Measurements from ENCODE around the gene OR2H2. TPM values are rescaled to one million over a fixed set of nuclear protein-coding genes. Genes with fewer than 3 reads are reported as not detected.

OR2H2 gene
- total and polyA plus RNA-seq, 5 donors from 2014 or later: not detected

DNA sequence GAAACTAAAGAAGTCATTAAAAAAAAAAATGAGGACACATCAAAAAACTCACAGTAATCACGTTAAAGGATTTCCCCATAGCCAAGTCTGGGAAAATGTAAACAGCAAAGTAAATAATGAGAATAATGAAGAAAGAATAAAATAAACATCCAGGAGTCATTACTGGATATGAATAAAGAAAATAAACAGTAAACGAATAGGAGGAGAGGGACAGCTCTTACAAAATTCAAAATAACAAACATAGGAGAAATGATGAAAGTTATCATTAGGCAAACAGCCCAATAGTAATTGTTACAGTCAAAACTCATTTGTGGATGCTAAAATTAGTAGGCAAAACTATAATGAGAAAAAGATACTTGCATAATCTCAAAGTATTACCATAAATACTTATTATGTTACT lies 17.4 kb upstream of the OR2H2 start:
- H3K4me1 Mint-ChIP-seq: peaks cover 0 to 7% (median 1%) of the 10 kb centered on the region in 4 donors
- Histone ChIP-seq H3K9me3 (ENCODE audit: control insufficient read depth in 2 of 2, low read length in 2 of 2) (no peaks in the 10 kb centered on the region), H3K36me3 (ENCODE audit: control insufficient read depth, insufficient read depth, low read length) (no peaks in the 10 kb centered on the region), H3K27me3 (ENCODE audit: control insufficient read depth, insufficient read depth, low read length) (peaks cover 16% of the 10 kb centered on the region), H3K4me1 (ENCODE audit: control insufficient read depth, insufficient read depth, low read length, poor library complexity, severe bottlenecking) (no peaks in the 10 kb centered on the region), H3K4me3 (ENCODE audit: low read depth, low read length) (no peak overlapping the region), H3K27ac (ENCODE audit: insufficient read depth, low read length, poor library complexity, severe bottlenecking) (no peak overlapping the region)
- H3K36me3 Mint-ChIP-seq: no peaks in the 10 kb centered on the region
- no peak overlapping the region for H3K4me3 Mint-ChIP-seq
- no peak overlapping the region for H3K27ac Mint-ChIP-seq
- H3K27me3 Mint-ChIP-seq: peaks cover 46% of the 10 kb centered on the region
- DNase-seq (no peak), ATAC-seq (ENCODE audit: low read depth in 2 of 2) (no peak)
- peaks cover 0 to 2% (median 0%) of the 10 kb centered on the region in 7 donors for H3K9me3 Mint-ChIP-seq

DNA sequence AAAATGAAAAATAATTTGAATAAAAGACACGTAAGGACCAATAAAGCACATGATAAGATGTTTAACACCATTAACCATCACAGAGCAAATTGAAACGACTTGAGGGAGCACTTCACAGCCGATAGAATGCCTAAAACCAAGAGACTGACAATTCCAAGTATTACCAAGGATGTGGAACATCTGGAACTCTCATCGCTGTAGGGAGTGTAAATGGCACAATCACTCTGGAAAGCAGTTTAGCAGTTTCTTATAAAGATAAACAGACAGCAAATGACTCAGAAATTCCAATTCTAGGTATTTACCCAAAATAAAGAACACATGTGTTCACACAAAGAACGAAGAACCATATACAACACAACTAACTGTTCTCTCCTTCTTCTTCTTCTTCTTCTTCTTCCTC lies 16.9 kb upstream of the OR2H2 start:
- Mint-ChIP-seq H3K36me3 (no peaks in the 10 kb centered on the region), H3K27ac (no peak overlapping the region), H3K4me1 (peaks cover 0 to 7% (median 1%) of the 10 kb centered on the region in 4 donors), H3K27me3 (peaks cover 45% of the 10 kb centered on the region), H3K4me3 (no peak overlapping the region), H3K9me3 (peaks cover 0 to 2% (median 0%) of the 10 kb centered on the region in 7 donors)
- Histone ChIP-seq H3K36me3 (ENCODE audit: control insufficient read depth, insufficient read depth, low read length) (no peaks in the 10 kb centered on the region), H3K27ac (ENCODE audit: insufficient read depth, low read length, poor library complexity, severe bottlenecking) (no peak overlapping the region), H3K4me3 (ENCODE audit: low read depth, low read length) (no peak overlapping the region), H3K9me3 (ENCODE audit: control insufficient read depth in 2 of 2, low read length in 2 of 2) (no peaks in the 10 kb centered on the region), H3K27me3 (ENCODE audit: control insufficient read depth, insufficient read depth, low read length) (peaks cover 16% of the 10 kb centered on the region), H3K4me1 (ENCODE audit: control insufficient read depth, insufficient read depth, low read length, poor library complexity, severe bottlenecking) (no peaks in the 10 kb centered on the region)
- no peak for DNase-seq
- ATAC-seq (ENCODE audit: low read depth in 2 of 2): no peak

DNA sequence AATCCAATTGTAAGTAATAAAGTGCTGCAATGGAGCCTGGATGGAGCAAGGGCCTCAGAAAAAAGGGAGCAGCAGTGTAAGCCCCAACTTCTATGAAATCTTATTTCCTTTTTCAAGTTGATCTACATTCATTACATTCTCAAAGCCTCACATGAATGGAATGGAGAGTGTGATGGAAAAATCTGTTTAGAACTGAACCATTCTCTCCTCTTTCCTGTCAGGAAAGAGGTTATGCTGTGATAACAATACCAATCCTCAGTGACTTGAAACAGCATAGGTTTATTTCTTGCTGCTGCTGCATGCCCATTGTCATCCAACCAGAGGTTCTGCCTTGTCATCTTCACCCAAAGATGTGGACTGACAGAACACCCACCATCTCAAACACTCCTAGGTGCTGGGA lies 8.9 kb upstream of the OR2H2 start:
- Mint-ChIP-seq H3K4me3 (no peak overlapping the region), H3K27ac (no peak overlapping the region), H3K36me3 (no peaks in the 10 kb centered on the region), H3K9me3 (peaks cover 0 to 3% (median 0%) of the 10 kb centered on the region in 7 donors), H3K27me3 (peaks cover 46% of the 10 kb centered on the region), H3K4me1 (no peaks in the 10 kb centered on the region)
- Histone ChIP-seq H3K27ac (ENCODE audit: insufficient read depth, low read length, poor library complexity, severe bottlenecking) (no peak overlapping the region), H3K27me3 (ENCODE audit: control insufficient read depth, insufficient read depth, low read length) (peaks cover 12% of the 10 kb centered on the region), H3K36me3 (ENCODE audit: control insufficient read depth, insufficient read depth, low read length) (no peaks in the 10 kb centered on the region), H3K4me1 (ENCODE audit: control insufficient read depth, insufficient read depth, low read length, poor library complexity, severe bottlenecking) (no peaks in the 10 kb centered on the region), H3K4me3 (ENCODE audit: low read depth, low read length) (no peak overlapping the region), H3K9me3 (ENCODE audit: control insufficient read depth in 2 of 2, low read length in 2 of 2) (no peaks in the 10 kb centered on the region)
- no peak for DNase-seq
- ATAC-seq (ENCODE audit: low read depth in 2 of 2): no peak

DNA sequence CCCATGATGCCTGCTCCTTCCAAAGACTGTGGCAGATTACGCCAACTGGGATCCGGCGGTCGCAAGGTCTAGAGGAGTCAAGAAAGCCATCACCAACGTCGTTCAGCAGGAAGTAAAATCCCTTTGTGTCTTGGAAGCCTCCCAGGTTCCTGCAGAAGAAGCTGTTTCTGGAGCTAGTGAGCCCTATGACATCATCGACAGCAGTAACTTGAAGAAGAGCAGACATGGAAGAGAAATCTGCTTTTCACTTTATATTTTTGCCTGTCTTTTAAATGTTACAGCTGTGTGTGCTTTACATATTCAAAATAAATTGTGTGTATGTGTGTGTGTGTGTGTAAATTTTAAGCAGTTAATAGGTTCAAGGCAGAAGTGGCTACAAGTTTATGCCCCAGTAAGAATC lies 7.4 kb upstream of the OR2H2 start:
- Histone ChIP-seq H3K36me3 (ENCODE audit: control insufficient read depth, insufficient read depth, low read length) (no peaks in the 10 kb centered on the region), H3K4me3 (ENCODE audit: low read depth, low read length) (no peak overlapping the region), H3K4me1 (ENCODE audit: control insufficient read depth, insufficient read depth, low read length, poor library complexity, severe bottlenecking) (no peaks in the 10 kb centered on the region), H3K27ac (ENCODE audit: insufficient read depth, low read length, poor library complexity, severe bottlenecking) (no peak overlapping the region), H3K27me3 (ENCODE audit: control insufficient read depth, insufficient read depth, low read length) (peaks cover 9% of the 10 kb centered on the region), H3K9me3 (ENCODE audit: control insufficient read depth in 2 of 2, low read length in 2 of 2) (no peaks in the 10 kb centered on the region)
- ATAC-seq (ENCODE audit: low read depth in 2 of 2) (no peak), DNase-seq (no peak)
- H3K9me3 Mint-ChIP-seq: peaks cover 0 to 3% (median 0%) of the 10 kb centered on the region in 7 donors
- no peaks in the 10 kb centered on the region for H3K4me1 Mint-ChIP-seq
- no peak overlapping the region for H3K27ac Mint-ChIP-seq
- H3K27me3 Mint-ChIP-seq: peaks cover 33% of the 10 kb centered on the region
- H3K4me3 Mint-ChIP-seq: no peak overlapping the region
- H3K36me3 Mint-ChIP-seq: no peaks in the 10 kb centered on the region

DNA sequence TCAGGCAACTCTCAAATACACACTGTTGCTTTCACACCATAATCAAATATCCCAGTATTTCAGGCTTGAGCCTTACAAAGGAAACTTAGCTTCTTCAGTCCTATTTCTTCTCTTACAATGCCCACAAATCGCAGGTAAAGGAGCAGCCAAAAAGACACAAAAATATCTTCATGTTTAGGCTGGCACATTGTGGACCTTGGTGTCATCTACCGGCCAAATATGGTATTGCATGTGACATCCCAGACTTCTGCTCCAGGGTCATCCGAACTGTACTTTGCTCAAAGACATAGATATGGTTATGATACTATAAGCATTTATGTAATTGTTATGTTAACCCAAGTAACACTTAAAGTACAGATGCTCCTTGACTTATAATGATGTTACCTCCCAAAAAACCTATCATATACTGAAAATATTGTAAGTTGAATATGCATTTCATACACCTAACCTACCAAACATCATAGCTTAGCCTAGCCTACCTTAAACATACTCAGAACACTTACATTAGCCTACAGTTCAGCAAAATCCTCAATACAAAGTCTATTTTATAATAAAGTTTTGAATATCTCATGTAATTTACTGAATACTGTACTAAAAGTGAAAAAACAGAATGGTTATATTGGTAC lies 4.6 kb downstream of the OR2H2 start:
- peaks cover 30% of the 10 kb centered on the region for H3K27me3 Mint-ChIP-seq
- no peak overlapping the region for H3K27ac Mint-ChIP-seq
- no peak overlapping the region for H3K4me3 Mint-ChIP-seq
- H3K4me1 ChIP-seq (ENCODE audit: control insufficient read depth, insufficient read depth, low read length, poor library complexity, severe bottlenecking): no peaks in the 10 kb centered on the region
- peak in 1 of 2 donors; percentile 58 for ATAC-seq (ENCODE audit: low read depth in 2 of 2)
- DNase-seq: peak; percentile 23 to 64 (median 52)
- H3K27ac ChIP-seq (ENCODE audit: insufficient read depth, low read length, poor library complexity, severe bottlenecking): no peak overlapping the region
- no peaks in the 10 kb centered on the region for H3K9me3 Mint-ChIP-seq
- H3K27me3 ChIP-seq (ENCODE audit: control insufficient read depth, insufficient read depth, low read length): peaks cover 2% of the 10 kb centered on the region
- no peaks in the 10 kb centered on the region for H3K36me3 ChIP-seq (ENCODE audit: control insufficient read depth, insufficient read depth, low read length)
- H3K4me1 Mint-ChIP-seq: peaks cover 0 to 2% (median 0%) of the 10 kb centered on the region in 4 donors
- no peaks in the 10 kb centered on the region for H3K36me3 Mint-ChIP-seq
- H3K9me3 ChIP-seq (ENCODE audit: control insufficient read depth in 2 of 2, low read length in 2 of 2): no peaks in the 10 kb centered on the region
- no peak overlapping the region for H3K4me3 ChIP-seq (ENCODE audit: low read depth, low read length)

DNA sequence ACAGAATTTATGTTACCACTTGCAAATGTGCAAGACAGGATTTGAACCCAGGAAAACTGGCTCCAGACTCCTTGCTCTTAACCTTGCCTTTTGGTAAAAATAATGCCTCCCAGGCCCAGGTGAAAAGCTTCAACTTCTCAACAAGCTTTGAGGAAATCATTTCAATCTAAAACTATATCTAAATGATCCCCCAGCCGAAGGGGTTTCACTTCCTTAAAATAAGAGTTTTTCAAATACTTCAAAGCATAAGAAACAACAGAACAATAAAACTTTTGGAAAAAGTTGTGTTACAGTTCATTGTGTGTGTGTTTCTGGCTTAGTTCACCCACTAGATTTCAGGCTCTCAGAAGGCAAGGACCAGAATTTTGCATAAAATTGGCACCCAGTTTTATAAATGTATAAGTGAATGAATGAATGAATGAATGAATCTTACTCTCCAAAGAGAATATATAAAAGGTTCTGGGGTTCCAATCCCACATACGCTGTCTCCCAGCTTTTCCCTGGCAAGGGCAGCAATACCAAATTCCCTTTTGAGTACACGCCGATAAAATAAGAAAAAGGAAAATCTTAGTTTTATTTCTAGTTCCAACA lies 5.4 kb downstream of the OR2H2 start:
- Histone ChIP-seq H3K36me3 (ENCODE audit: control insufficient read depth, insufficient read depth, low read length) (no peaks in the 10 kb centered on the region), H3K4me3 (ENCODE audit: low read depth, low read length) (no peak overlapping the region), H3K27ac (ENCODE audit: insufficient read depth, low read length, poor library complexity, severe bottlenecking) (no peak overlapping the region), H3K4me1 (ENCODE audit: control insufficient read depth, insufficient read depth, low read length, poor library complexity, severe bottlenecking) (no peaks in the 10 kb centered on the region), H3K9me3 (ENCODE audit: control insufficient read depth in 2 of 2, low read length in 2 of 2) (no peaks in the 10 kb centered on the region), H3K27me3 (ENCODE audit: control insufficient read depth, insufficient read depth, low read length) (peaks cover under 1% of the 10 kb centered on the region)
- H3K4me1 Mint-ChIP-seq: peaks cover 0 to 2% (median 0%) of the 10 kb centered on the region in 4 donors
- H3K27ac Mint-ChIP-seq: no peak overlapping the region
- peaks cover 30% of the 10 kb centered on the region for H3K27me3 Mint-ChIP-seq
- ATAC-seq (ENCODE audit: low read depth in 2 of 2) (no peak), DNase-seq (no peak)
- H3K4me3 Mint-ChIP-seq: no peak overlapping the region
- no peaks in the 10 kb centered on the region for H3K9me3 Mint-ChIP-seq
- H3K36me3 Mint-ChIP-seq: no peaks in the 10 kb centered on the region

DNA sequence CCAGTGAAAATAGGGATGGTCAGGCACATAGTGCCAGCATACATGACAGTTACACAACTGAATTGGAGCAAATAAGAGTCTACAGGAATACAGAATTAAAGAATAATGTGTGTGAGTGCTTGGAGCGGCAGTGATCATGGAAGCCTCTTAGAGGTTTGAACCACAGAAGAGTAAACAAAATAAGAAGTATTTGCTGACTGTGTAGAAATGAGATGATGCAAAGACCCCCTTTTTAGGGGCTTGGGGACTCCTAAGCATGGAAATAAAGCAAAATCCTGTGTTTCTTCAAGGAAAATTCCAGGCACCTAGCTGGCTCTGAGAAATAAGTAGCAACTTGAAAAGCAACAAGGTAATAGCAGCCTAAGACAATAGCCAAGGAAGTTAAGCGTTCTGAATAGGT lies 6.8 kb downstream of the OR2H2 start:
- DNase-seq: no peak
- H3K27ac ChIP-seq (ENCODE audit: insufficient read depth, low read length, poor library complexity, severe bottlenecking): no peak overlapping the region
- no peak for ATAC-seq (ENCODE audit: low read depth in 2 of 2)
- Mint-ChIP-seq H3K9me3 (no peaks in the 10 kb centered on the region), H3K4me3 (no peak overlapping the region), H3K36me3 (no peaks in the 10 kb centered on the region), H3K27me3 (peaks cover 25% of the 10 kb centered on the region), H3K27ac (no peak overlapping the region), H3K4me1 (peaks cover 0 to 2% (median 0%) of the 10 kb centered on the region in 4 donors)
- H3K36me3 ChIP-seq (ENCODE audit: control insufficient read depth, insufficient read depth, low read length): no peaks in the 10 kb centered on the region
- no peaks in the 10 kb centered on the region for H3K27me3 ChIP-seq (ENCODE audit: control insufficient read depth, insufficient read depth, low read length)
- H3K4me1 ChIP-seq (ENCODE audit: control insufficient read depth, insufficient read depth, low read length, poor library complexity, severe bottlenecking): no peaks in the 10 kb centered on the region
- H3K9me3 ChIP-seq (ENCODE audit: control insufficient read depth in 2 of 2, low read length in 2 of 2): no peaks in the 10 kb centered on the region
- H3K4me3 ChIP-seq (ENCODE audit: low read depth, low read length): no peak overlapping the region
